Sigmoid colon (tissue), 7 donors: ENCODE measurements around the gene HBM. TPM values are rescaled to one million over a fixed set of nuclear protein-coding genes. Genes with fewer than 3 reads are reported as not detected.
"Not testable (repeated sequence)": the region's sequence is repeated elsewhere in the genome, so short reads cannot be mapped to it uniquely, and the experiment has no call there.

Experiments
- DNase-seq: peaks from one replicate; pipeline ENCODE4 v3.0.0-alpha.2; 2019
- H3K27ac ChIP-seq, 4 donors: fragments of 200-600 bp; sonication (generic); one replicate each; pipeline ENCODE4 v1.5.1; 2016 to 2019; ENCODE audit warnings: mild to moderate bottlenecking in 1 of 4
- H3K27me3 ChIP-seq, 3 donors: fragments of 200-600 bp; sonication (generic); one replicate each; pipeline ENCODE4 v1.5.1; 2019; ENCODE audit warnings: mild to moderate bottlenecking in 1 of 3
- H3K36me3 ChIP-seq, 4 donors: fragments of 200-600 bp; sonication (generic); one replicate each; pipeline ENCODE4 v1.5.1; 2016 to 2019
- H3K4me1 ChIP-seq, 4 donors: fragments of 200-600 bp; sonication (generic); one replicate each; pipeline ENCODE4 v1.5.1; 2017 to 2019
- H3K4me3 ChIP-seq, 4 donors: fragments of 200-600 bp; sonication (generic); one replicate each; pipeline ENCODE4 v1.5.1; 2017 to 2019; ENCODE audit warnings: mild to moderate bottlenecking in 2 of 4, moderate library complexity in 1 of 4
- H3K9me3 ChIP-seq, 4 donors: fragments of 200-600 bp in 3 of 4; sonication (generic) in 3 of 4; one replicate each; pipeline versions ENCODE4 v1.5.1 to v1.6.1; 2013 to 2019
- CTCF ChIP-seq, 4 experiments: fragments of 450-650 bp in 3 of 4; fragments of 200-600 bp in 1 of 4; IDR thresholded peaks; one replicate each; pipeline ENCODE4 v1.5.1; 2016 to 2019; ENCODE audit warnings: antibody characterized with exemption in 4 of 4, mild to moderate bottlenecking in 3 of 4, moderate library complexity in 2 of 4
- EP300 ChIP-seq, 4 donors: sonication (generic); formaldehyde crosslinking; IDR thresholded peaks; one replicate each; pipeline ENCODE4 v1.6.1; 2017; ENCODE audit warnings: antibody characterized with exemption in 4 of 4
- POLR2A ChIP-seq, 2 donors: fragments of 450-650 bp; IDR thresholded peaks; one replicate each; pipeline ENCODE4 v1.6.1; 2016; ENCODE audit warnings: antibody characterized with exemption in 2 of 2, mild to moderate bottlenecking in 2 of 2, moderate library complexity in 2 of 2
- POLR2AphosphoS5 ChIP-seq, 4 donors: sonication (generic); formaldehyde crosslinking; IDR thresholded peaks; one replicate each; pipeline ENCODE4 v1.6.1; 2017; ENCODE audit warnings: antibody characterized with exemption in 4 of 4
- WGBS, 2 donors: extraction: QIAGEN DNeasy Blood & Tissue Kit; methylation state at CpG; one replicate each; pipeline ENCODE4 v1.1.7; 2013; 5-methylcytosine and 5-hydroxymethylcytosine counted together
- intact Hi-C: fragments of 100-400 bp; cut with DNase I; formaldehyde crosslinking; loops from one replicate; pipeline ENCODE4 v1.15.1; 2023
- polyA plus RNA-seq, 3 donors: library from polyadenylated mRNA; stranded (reverse); fragments of 200-250 nt; gene quantifications; one replicate each; pipeline ENCODE4 v1.2.3, GENCODE V29; 2013
- total RNA-seq, 4 donors: library from RNA; depleted of rRNA; stranded (reverse); fragments of >200 nt; gene quantifications; one replicate each; pipeline ENCODE4 v1.1.0, GENCODE V29; 2016
- donor health status: healthy with polysubstance abuse.
- donor health status: Bipolar disorder and iron deficiency.
- donor health status: healthy.

The HBM gene
- total and polyA plus RNA-seq, 7 donors = not detected

- Histone ChIP-seq H3K27ac (no peak overlapping the region), H3K9me3 (no peaks in the 10 kb centered on the region), H3K27me3 (peaks cover 25 to 45% (median 30%) of the 10 kb centered on the region in 3 donors), H3K4me3 (no peak overlapping the region), H3K36me3 (no peaks in the 10 kb centered on the region), H3K4me1 (peaks cover 0 to 19% (median 17%) of the 10 kb centered on the region in 4 donors)
- intact Hi-C loops = no loop called here
- no peak for TF ChIP-seq CTCF (IDR thresholded peaks at IDR 0.05)
- TF ChIP-seq POLR2AphosphoS5 (IDR thresholded peaks at IDR 0.05) = no peak
- TF ChIP-seq POLR2A (IDR thresholded peaks at IDR 0.05) = no peak
- TF ChIP-seq EP300 (IDR thresholded peaks at IDR 0.05) = no peak
- WGBS, 2 donors = 81 to 88% methylated on average over 13 of the region's 13 CpGs
- no peak for DNase-seq
These were observed 3.3 kb upstream of the HBM start for GRCh38 chr16:162271-162991.

GRCh38 chr16:163139-163538 lies 2.6 kb upstream of the HBM start:
- H3K9me3 ChIP-seq, H3K36me3 ChIP-seq, DNase-seq, intact Hi-C loops, H3K27ac ChIP-seq, H3K4me3 ChIP-seq: not testable (repeated sequence)
- 78 to 90% methylated on average over 10 of the region's 10 CpGs for WGBS, 2 donors
- H3K4me1 ChIP-seq = peaks cover 0 to 19% (median 17%) of the 10 kb centered on the region in 4 donors
- peaks cover 32 to 45% (median 36%) of the 10 kb centered on the region in 3 donors for H3K27me3 ChIP-seq

- intact Hi-C loops = not testable (repeated sequence)
- 12 to 45% methylated on average over 2 of the region's 3 CpGs for WGBS, 2 donors
- peaks cover 32 to 51% (median 42%) of the 10 kb centered on the region in 3 donors for H3K27me3 ChIP-seq
These were observed 2.1 kb upstream of the HBM start for GRCh38 chr16:163696-164095.

DNA sequence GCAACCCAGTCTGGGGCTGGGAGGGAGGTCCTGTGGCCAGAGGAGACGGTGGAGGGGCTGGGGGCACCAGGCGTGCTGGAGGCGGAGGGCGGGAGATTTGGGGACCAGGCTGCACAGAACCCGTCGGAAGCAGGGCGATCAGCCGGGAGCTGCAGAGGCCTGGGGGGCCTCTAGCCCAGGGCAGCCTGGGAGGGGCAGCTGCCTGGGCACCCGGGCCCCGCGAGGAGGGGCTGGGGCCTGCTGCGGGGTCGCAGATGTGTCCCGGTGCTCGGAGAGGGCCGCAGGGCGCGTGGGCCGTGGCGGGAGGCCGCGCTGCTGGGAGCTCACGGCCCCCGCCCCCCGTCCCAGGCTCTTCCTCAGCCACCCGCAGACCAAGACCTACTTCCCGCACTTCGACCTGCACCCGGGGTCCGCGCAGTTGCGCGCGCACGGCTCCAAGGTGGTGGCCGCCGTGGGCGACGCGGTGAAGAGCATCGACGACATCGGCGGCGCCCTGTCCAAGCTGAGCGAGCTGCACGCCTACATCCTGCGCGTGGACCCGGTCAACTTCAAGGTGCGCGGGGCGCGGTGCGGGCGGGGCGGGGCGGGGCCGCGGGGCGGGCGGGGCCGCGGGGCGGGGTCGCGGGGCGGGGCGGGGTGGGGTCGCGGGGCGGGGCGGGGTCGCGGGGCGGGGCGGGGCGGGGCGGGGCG lies 1.5 kb upstream of the HBM start:
- H3K4me3 ChIP-seq, H3K27ac ChIP-seq, H3K9me3 ChIP-seq, DNase-seq, H3K36me3 ChIP-seq, intact Hi-C loops: not testable (repeated sequence)
- H3K4me1 ChIP-seq = peaks cover 0 to 19% (median 17%) of the 10 kb centered on the region in 4 donors
- WGBS, 2 donors = 1 to 5% methylated on average over 27 to 30 of the region's 80 CpGs
- H3K27me3 ChIP-seq = peaks cover 32 to 57% (median 48%) of the 10 kb centered on the region in 3 donors

More at GRCh38 chr16:163696-164095, 2.1 kb upstream of the HBM start:
- H3K4me1 ChIP-seq = peaks cover 0 to 19% (median 17%) of the 10 kb centered on the region in 4 donors
- H3K4me3 ChIP-seq, H3K9me3 ChIP-seq, H3K27ac ChIP-seq, DNase-seq, H3K36me3 ChIP-seq: not testable (repeated sequence)

- no peaks in the 10 kb centered on the region for H3K36me3 ChIP-seq
- WGBS, 2 donors = 3 to 13% methylated on average over 49 to 60 of the region's 77 CpGs
- no peaks in the 10 kb centered on the region for H3K9me3 ChIP-seq
- intact Hi-C loops = no loop called here
- peaks cover 32 to 61% (median 54%) of the 10 kb centered on the region in 3 donors for H3K27me3 ChIP-seq
- TF ChIP-seq EP300 (IDR thresholded peaks at IDR 0.05) = no peak
- TF ChIP-seq POLR2AphosphoS5 (IDR thresholded peaks at IDR 0.05) = no peak
- TF ChIP-seq POLR2A (IDR thresholded peaks at IDR 0.05) = no peak
- TF ChIP-seq CTCF (IDR thresholded peaks at IDR 0.05) = no peak
- no peak for DNase-seq
- peaks cover 0 to 19% (median 17%) of the 10 kb centered on the region in 4 donors for H3K4me1 ChIP-seq
- no peak overlapping the region for H3K27ac ChIP-seq
- peak overlapping the region in 1 of 4 donors; percentile 2 for H3K4me3 ChIP-seq
These were observed 795 bp upstream of the HBM start for GRCh38 chr16:164827-165538.
